OCI-LY3 (cell line): ENCODE measurements around the gene STAB1.

Experiments used
- H2AFZ ChIP-seq: fragments of 200-600, 300-600 bp; shearing (Covaris generic); 2 replicates; pipeline ENCODE4 v1.6.0; 2014; ENCODE audit warnings: antibody characterized with exemption, low read depth, low read length
- H3K27ac ChIP-seq: fragments of 200-600, 300-600 bp; sonication (generic); 2 replicates; pipeline ENCODE4 v1.5.1; 2014; ENCODE audit warnings: mild to moderate bottlenecking, low read length, moderate library complexity, mixed read lengths
- H3K27me3 ChIP-seq: fragments of 200-600, 300-600 bp; sonication (generic); 2 replicates; pipeline ENCODE4 v1.6.1; 2014; ENCODE audit warnings: low read depth, low read length, mixed read lengths
- H3K36me3 ChIP-seq: fragments of 200-600, 300-600 bp; sonication (generic); replicated peaks from 2 replicates; pipeline ENCODE3; 2014; ENCODE audit warnings: low read depth, low read length, mixed read lengths
- H3K4me1 ChIP-seq: fragments of 300-600, 200-600 bp; sonication (generic); 2 replicates; pipeline ENCODE4 v1.6.1; 2014; ENCODE audit warnings: low read length, mixed read lengths
- H3K4me2 ChIP-seq: fragments of 200-600, 300-600 bp; sonication (generic); 2 replicates; pipeline ENCODE4 v1.6.1; 2014; ENCODE audit warnings: low read length, mixed read lengths
- H3K4me3 ChIP-seq: fragments of 300-600, 200-600 bp; sonication (generic); 2 replicates; pipeline ENCODE4 v1.5.1; 2014; ENCODE audit warnings: antibody characterized with exemption, mild to moderate bottlenecking, low read length, moderate library complexity
- H3K79me2 ChIP-seq: fragments of 300-600, 200-600 bp; shearing (Covaris generic); 2 replicates; pipeline ENCODE4 v1.6.1; 2014; ENCODE audit warnings: mild to moderate bottlenecking, low read length, mixed read lengths
- H3K9ac ChIP-seq: fragments of 300-600, 200-600 bp; shearing (Covaris generic); 2 replicates; pipeline ENCODE4 v1.6.0; 2014; ENCODE audit warnings: mild to moderate bottlenecking, low read length, moderate library complexity
- H3K9me3 ChIP-seq: fragments of 200-600, 300-600 bp; shearing (Covaris generic); 2 replicates; pipeline ENCODE4 v1.6.1; 2014; ENCODE audit warnings: low read length, mixed read lengths; ENCODE audit not compliant: insufficient read depth
- H4K20me1 ChIP-seq: fragments of 200-600, 300-600 bp; sonication (generic); 2 replicates; pipeline ENCODE4 v1.6.1; 2016; ENCODE audit warnings: low read length, mixed read lengths; ENCODE audit not compliant: insufficient read depth
- CTCF ChIP-seq: fragments of 200-600, 300-600 bp; sonication (generic); IDR thresholded peaks from 2 replicates; pipeline ENCODE4 v1.5.1; 2014; ENCODE audit warnings: antibody characterized with exemption, low read length, low read depth
- EZH2phosphoT487 ChIP-seq: fragments of 200-600 bp; shearing (Covaris generic); IDR thresholded peaks from 2 replicates; pipeline ENCODE4 v1.6.1; 2018; ENCODE audit warnings: antibody characterized with exemption, mixed run types, low read depth

STAB1 gene

GRCh38 chr3:52506266-52506966, 11.3 kb downstream of the STAB1 start:
- TF ChIP-seq CTCF (no peak), EZH2phosphoT487 (no peak)
- H3K4me2 ChIP-seq: no peak overlapping the region
- peaks cover 12% of the 10 kb centered on the region; the same call in 1 of the 2 replicates for H3K27me3 ChIP-seq
- H3K9me3 ChIP-seq: no peaks in the 10 kb centered on the region
- no peak overlapping the region for H3K9ac ChIP-seq
- no peaks in the 10 kb centered on the region for H3K4me1 ChIP-seq
- H3K79me2 ChIP-seq: no peaks in the 10 kb centered on the region
- H4K20me1 ChIP-seq: no peaks in the 10 kb centered on the region
- no peak overlapping the region for H3K27ac ChIP-seq
- H2AFZ ChIP-seq: no peak overlapping the region
- H3K36me3 ChIP-seq: no peaks in the 10 kb centered on the region
- no peak overlapping the region for H3K4me3 ChIP-seq

- TF ChIP-seq CTCF (no peak), EZH2phosphoT487 (no peak)
- H4K20me1 ChIP-seq: no peaks in the 10 kb centered on the region
Measured at GRCh38 chr3:52507359-52507758, 12.2 kb downstream of the STAB1 start.

GRCh38 chr3:52509753-52510328, 14.7 kb downstream of the STAB1 start:
- Histone ChIP-seq H3K9ac (no peak overlapping the region), H3K27me3 (peaks cover 8% of the 10 kb centered on the region; the same call in 1 of the 2 replicates), H3K4me1 (no peaks in the 10 kb centered on the region), H3K36me3 (no peaks in the 10 kb centered on the region), H3K27ac (no peak overlapping the region), H2AFZ (no peak overlapping the region), H3K9me3 (no peaks in the 10 kb centered on the region), H3K4me3 (no peak overlapping the region), H3K79me2 (no peaks in the 10 kb centered on the region), H4K20me1 (no peaks in the 10 kb centered on the region), H3K4me2 (no peak overlapping the region)
- peak; percentile 34; the same call in 1 of the 2 replicates for TF ChIP-seq CTCF
- TF ChIP-seq EZH2phosphoT487: no peak

More at GRCh38 chr3:52507359-52507758, 12.2 kb downstream of the STAB1 start:
- Histone ChIP-seq H3K4me1 (no peaks in the 10 kb centered on the region), H3K9me3 (no peaks in the 10 kb centered on the region), H3K4me2 (no peak overlapping the region), H3K27me3 (peaks cover 11% of the 10 kb centered on the region; the same call in 1 of the 2 replicates), H2AFZ (no peak overlapping the region), H3K4me3 (no peak overlapping the region), H3K9ac (no peak overlapping the region), H3K79me2 (no peaks in the 10 kb centered on the region), H3K27ac (no peak overlapping the region), H3K36me3 (no peaks in the 10 kb centered on the region)

- H3K36me3 ChIP-seq: no peaks in the 10 kb centered on the region
Measured at GRCh38 chr3:52511509-52511908, 16.4 kb downstream of the STAB1 start.

More at GRCh38 chr3:52511509-52511908, 16.4 kb downstream of the STAB1 start:
- Histone ChIP-seq H3K27me3 (peaks cover 8% of the 10 kb centered on the region; the same call in 1 of the 2 replicates), H3K4me3 (no peak overlapping the region), H3K79me2 (no peaks in the 10 kb centered on the region), H2AFZ (no peak overlapping the region), H3K27ac (no peak overlapping the region), H3K9ac (no peak overlapping the region), H3K9me3 (no peaks in the 10 kb centered on the region), H4K20me1 (no peaks in the 10 kb centered on the region), H3K4me1 (no peaks in the 10 kb centered on the region), H3K4me2 (no peak overlapping the region)
- no peak for TF ChIP-seq EZH2phosphoT487
- no peak for TF ChIP-seq CTCF
